Neural cell (in vitro differentiated cells): ENCODE results near the gene TIMELESS. TPM values are rescaled to one million over a fixed set of nuclear protein-coding genes. Genes with fewer than 3 reads are reported as not detected.

ENCODE experiments used
- H2AFZ ChIP-seq: fragments of 200-600, 300-800 bp; sonication (generic), shearing (Covaris generic); 2 replicates; pipeline ENCODE4 v1.6.0; 2014; ENCODE audit warnings: low read depth, mild to moderate bottlenecking, antibody characterized with exemption, low read length, moderate library complexity
- H3F3A ChIP-seq: fragments of 200-600 bp; shearing (Covaris generic); 2 replicates; pipeline ENCODE4 v1.6.1; 2016; ENCODE audit warnings: mild to moderate bottlenecking, moderate library complexity, mixed read lengths, antibody characterized with exemption, low read length; ENCODE audit not compliant: insufficient read depth, poor library complexity, severe bottlenecking
- H3K27ac ChIP-seq: fragments of 200-600, 300-800 bp; sonication (generic), shearing (Covaris generic); 2 replicates; pipeline ENCODE4 v1.5.1; 2014; ENCODE audit warnings: mild to moderate bottlenecking, low read length, moderate library complexity
- H3K27me3 ChIP-seq: fragments of 300-800, 200-600 bp; sonication (generic), shearing (Covaris generic); 2 replicates; pipeline ENCODE4 v1.6.0; 2014; ENCODE audit warnings: mild to moderate bottlenecking, low read depth, low read length, moderate library complexity; ENCODE audit not compliant: insufficient read depth
- H3K36me3 ChIP-seq: fragments of 300-800, 200-600 bp; sonication (generic), shearing (Covaris generic); 2 replicates; pipeline ENCODE4 v1.5.1; 2014; ENCODE audit warnings: mild to moderate bottlenecking, antibody characterized with exemption, low read length, moderate library complexity; ENCODE audit not compliant: insufficient read depth
- H3K4me2 ChIP-seq: fragments of 300-800, 200-600 bp; sonication (generic), shearing (Covaris generic); 2 replicates; pipeline ENCODE4 v1.6.0; 2014; ENCODE audit warnings: mild to moderate bottlenecking, low read length
- H3K4me3 ChIP-seq: fragments of 300-800, 200-600 bp; sonication (generic), shearing (Covaris generic); 2 replicates; pipeline ENCODE4 v1.5.1; 2014; ENCODE audit warnings: mild to moderate bottlenecking, low read length, moderate library complexity
- H3K79me2 ChIP-seq: fragments of 200-600 bp; shearing (Covaris generic); replicated peaks from 2 replicates; pipeline ENCODE4 v1.6.0; 2014; ENCODE audit warnings: mild to moderate bottlenecking, low read length, moderate library complexity; ENCODE audit not compliant: insufficient read depth
- H3K9ac ChIP-seq: fragments of 300-800, 200-600 bp; sonication (generic), shearing (Covaris generic); 2 replicates; pipeline ENCODE4 v1.6.1; 2016; ENCODE audit warnings: mild to moderate bottlenecking, low read length, mixed read lengths
- H3K9me2 ChIP-seq: fragments of 200-600 bp; shearing (Covaris generic); 2 replicates; pipeline ENCODE4 v1.6.1; 2016; ENCODE audit warnings: mild to moderate bottlenecking, low read length, mixed read lengths; ENCODE audit not compliant: insufficient read depth
- H3K9me3 ChIP-seq: fragments of 200-600, 300-800 bp; sonication (generic), shearing (Covaris generic); 2 replicates; pipeline ENCODE4 v1.6.1; 2016; ENCODE audit warnings: mild to moderate bottlenecking, mixed run types, low read length, moderate library complexity, mixed read lengths
- H4K20me1 ChIP-seq: fragments of 200-600 bp; shearing (Covaris generic); 2 replicates; pipeline ENCODE4 v1.6.1; 2016; ENCODE audit warnings: mild to moderate bottlenecking, mixed run types; ENCODE audit not compliant: insufficient read depth
- EP300 ChIP-seq: fragments of 450-650 bp; conservative IDR thresholded peaks from 2 replicates; pipeline ENCODE4 v1.6.1; 2014; ENCODE audit warnings: antibody characterized with exemption, mild to moderate bottlenecking, moderate library complexity; ENCODE audit not compliant: poor library complexity, severe bottlenecking
- EZH2 ChIP-seq: fragments of 200-600, 300-800 bp; shearing (Covaris generic), sonication (generic); IDR thresholded peaks from 2 replicates; pipeline ENCODE4 v1.6.1; 2014; ENCODE audit warnings: antibody characterized with exemption, low read length, borderline replicate concordance, mild to moderate bottlenecking; ENCODE audit not compliant: insufficient read depth, poor library complexity, severe bottlenecking
- MXI1 ChIP-seq: fragments of 450-650 bp; conservative IDR thresholded peaks from 2 replicates; pipeline ENCODE4 v1.6.1; 2014; ENCODE audit warnings: antibody characterized with exemption, mild to moderate bottlenecking; ENCODE audit not compliant: poor library complexity, severe bottlenecking
- POLR2AphosphoS5 ChIP-seq: IDR thresholded peaks from 2 replicates; pipeline ENCODE4 v1.6.1; 2012
- RAD21 ChIP-seq: fragments of 450-650 bp; conservative IDR thresholded peaks from 2 replicates; pipeline ENCODE4 v1.6.1; 2014; ENCODE audit warnings: antibody characterized with exemption, mild to moderate bottlenecking, moderate library complexity
- REST ChIP-seq: IDR thresholded peaks from 2 replicates; pipeline ENCODE4 v1.6.1; 2012; ENCODE audit warnings: borderline replicate concordance
- SMC3 ChIP-seq: fragments of 450-650 bp; conservative IDR thresholded peaks from 2 replicates; pipeline ENCODE4 v1.6.1; 2014; ENCODE audit warnings: antibody characterized with exemption, mild to moderate bottlenecking, moderate library complexity; ENCODE audit not compliant: poor library complexity
- TAF1 ChIP-seq: IDR thresholded peaks from 2 replicates; pipeline ENCODE4 v1.6.1; 2012; ENCODE audit warnings: low read depth
- polyA plus RNA-seq: library from polyadenylated mRNA; depleted of rRNA; stranded (reverse); fragments of >200 nt; gene quantifications from 2 replicates; pipeline ENCODE4 v1.2.3, GENCODE V29; 2014
- TF ChIP-seq, protein P1 (sequence below): fragments of 450-650 bp; IDR thresholded peaks from 2 replicates; pipeline ENCODE4 v1.5.1; 2014; ENCODE audit warnings: antibody characterized with exemption, mild to moderate bottlenecking, moderate library complexity; ENCODE audit not compliant: poor library complexity, severe bottlenecking

TIMELESS gene
- polyA plus RNA-seq, 1 donor from 2014 or later = 2.5 TPM

DNA sequence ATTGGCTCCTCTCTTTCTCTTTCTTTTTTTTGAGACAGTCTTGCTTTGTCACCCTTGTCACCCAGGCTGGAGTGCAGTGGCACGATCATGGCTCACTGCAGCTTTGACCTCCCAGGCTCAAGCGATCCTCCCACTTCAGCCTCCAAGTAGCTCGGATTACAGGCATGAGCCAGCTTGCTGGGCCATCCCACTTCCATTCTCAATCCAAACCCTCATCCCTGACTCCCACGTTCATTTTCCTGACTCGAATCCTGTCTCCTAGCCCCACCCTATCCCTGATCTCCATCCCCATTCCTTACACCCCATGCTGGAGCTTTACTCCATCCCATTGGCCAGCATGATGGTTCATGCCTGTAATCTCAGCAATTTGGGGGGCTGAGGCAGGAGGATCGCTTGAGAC is 26.9 kb upstream of the TIMELESS start:
- no peak overlapping the region for H3K4me3 ChIP-seq
- no peaks in the 10 kb centered on the region for H3K9me3 ChIP-seq
- no peaks in the 10 kb centered on the region for H3F3A ChIP-seq
- H3K27me3 ChIP-seq = no peaks in the 10 kb centered on the region
- no peaks in the 10 kb centered on the region for H3K9me2 ChIP-seq
- H3K4me2 ChIP-seq = no peak overlapping the region
- no peak overlapping the region for H3K9ac ChIP-seq
- H2AFZ ChIP-seq = no peak overlapping the region
- H3K27ac ChIP-seq = no peak overlapping the region
- TF ChIP-seq, protein P1, sequence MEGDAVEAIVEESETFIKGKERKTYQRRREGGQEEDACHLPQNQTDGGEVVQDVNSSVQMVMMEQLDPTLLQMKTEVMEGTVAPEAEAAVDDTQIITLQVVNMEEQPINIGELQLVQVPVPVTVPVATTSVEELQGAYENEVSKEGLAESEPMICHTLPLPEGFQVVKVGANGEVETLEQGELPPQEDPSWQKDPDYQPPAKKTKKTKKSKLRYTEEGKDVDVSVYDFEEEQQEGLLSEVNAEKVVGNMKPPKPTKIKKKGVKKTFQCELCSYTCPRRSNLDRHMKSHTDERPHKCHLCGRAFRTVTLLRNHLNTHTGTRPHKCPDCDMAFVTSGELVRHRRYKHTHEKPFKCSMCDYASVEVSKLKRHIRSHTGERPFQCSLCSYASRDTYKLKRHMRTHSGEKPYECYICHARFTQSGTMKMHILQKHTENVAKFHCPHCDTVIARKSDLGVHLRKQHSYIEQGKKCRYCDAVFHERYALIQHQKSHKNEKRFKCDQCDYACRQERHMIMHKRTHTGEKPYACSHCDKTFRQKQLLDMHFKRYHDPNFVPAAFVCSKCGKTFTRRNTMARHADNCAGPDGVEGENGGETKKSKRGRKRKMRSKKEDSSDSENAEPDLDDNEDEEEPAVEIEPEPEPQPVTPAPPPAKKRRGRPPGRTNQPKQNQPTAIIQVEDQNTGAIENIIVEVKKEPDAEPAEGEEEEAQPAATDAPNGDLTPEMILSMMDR = no peak
- TF ChIP-seq SMC3 (no peak), MXI1 (no peak), REST (no peak), TAF1 (no peak), EP300 (no peak), RAD21 (no peak), POLR2AphosphoS5 (no peak)
- H3K79me2 ChIP-seq = no peaks in the 10 kb centered on the region
- no peaks in the 10 kb centered on the region for H4K20me1 ChIP-seq
- peaks cover 3% of the 10 kb centered on the region for H3K36me3 ChIP-seq

DNA sequence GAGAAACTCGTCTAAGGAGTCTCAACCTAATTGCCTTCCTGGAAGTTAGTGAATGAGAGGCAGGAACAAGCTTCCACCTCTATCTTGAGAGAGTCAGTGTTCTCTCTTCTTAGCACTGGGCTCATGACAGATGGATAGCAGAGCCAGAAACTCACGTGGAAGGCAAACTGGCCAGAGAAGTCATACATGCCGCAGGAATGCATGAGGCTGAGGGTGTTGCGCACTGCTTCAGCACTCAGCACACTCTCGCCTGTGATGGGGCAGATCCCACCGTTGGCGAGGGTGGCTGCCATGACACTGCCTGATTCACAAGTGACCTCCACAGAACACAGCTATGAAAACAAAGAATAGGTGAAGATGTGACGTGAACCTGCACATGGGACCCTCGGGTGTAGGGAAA is 25.2 kb upstream of the TIMELESS start:
- Histone ChIP-seq H3K27me3 (no peaks in the 10 kb centered on the region), H3K79me2 (peaks cover 4% of the 10 kb centered on the region), H3K36me3 (peaks cover 3% of the 10 kb centered on the region), H3K9ac (no peak overlapping the region), H3F3A (no peaks in the 10 kb centered on the region), H3K9me3 (no peaks in the 10 kb centered on the region), H3K27ac (no peak overlapping the region), H3K4me3 (no peak overlapping the region), H4K20me1 (no peaks in the 10 kb centered on the region), H3K4me2 (no peak overlapping the region), H2AFZ (no peak overlapping the region), H3K9me2 (no peaks in the 10 kb centered on the region)
- TF ChIP-seq MXI1 (no peak), EP300 (no peak), EZH2 (no peak), SMC3 (no peak), REST (no peak), RAD21 (no peak)
